ENCODE measurements around the gene ENG.
"Not testable (repeated sequence)": the region's sequence is repeated elsewhere in the genome, so short reads cannot be mapped to it uniquely, and the experiment has no call there.

The ENG gene

GRCh38 chr9:127793093-127793708 lies 61.3 kb downstream of the ENG start:
- no peak for DNase-seq (ENCODE audit: low read depth)

- DNase-seq (ENCODE audit: low read depth) = no peak
These were observed 61.9 kb downstream of the ENG start for GRCh38 chr9:127792417-127793031.

- no peak for DNase-seq (ENCODE audit: low read depth)
These were observed 63.4 kb downstream of the ENG start for GRCh38 chr9:127791085-127791484.

- DNase-seq (ENCODE audit: low read depth) = no peak
These were observed 64.2 kb downstream of the ENG start for GRCh38 chr9:127790094-127790855.

GRCh38 chr9:127789179-127789578 lies 65.3 kb downstream of the ENG start:
- DNase-seq (ENCODE audit: low read depth) = no peak

- DNase-seq (ENCODE audit: low read depth) = no peak
These were observed 66.0 kb downstream of the ENG start for GRCh38 chr9:127788337-127789011.

GRCh38 chr9:127786773-127787104 lies 67.7 kb downstream of the ENG start:
- no peak for DNase-seq (ENCODE audit: low read depth)

GRCh38 chr9:127785933-127786772 lies 68.3 kb downstream of the ENG start, which contains the start of gene CDK9:
Gene CDK9, plus strand, starts transcription at chr9:127786034. Its CDS starts 115 bp downstream, at chr9:127786149.
- DNase-seq (ENCODE audit: low read depth) = peak; percentile 90

- DNase-seq (ENCODE audit: low read depth) = peak; percentile 84
These were observed 69.2 kb downstream of the ENG start for GRCh38 chr9:127785023-127785932.

GRCh38 chr9:127783111-127784008 lies 71.1 kb downstream of the ENG start:
- peak; percentile 42 for DNase-seq (ENCODE audit: low read depth)

- no peak for DNase-seq (ENCODE audit: low read depth)
These were observed 72.7 kb downstream of the ENG start for GRCh38 chr9:127781806-127782205.

- DNase-seq (ENCODE audit: low read depth) = not testable (repeated sequence)
These were observed 73.5 kb downstream of the ENG start for GRCh38 chr9:127780909-127781308.

- DNase-seq (ENCODE audit: low read depth) = no peak
These were observed 74.2 kb downstream of the ENG start for GRCh38 chr9:127780126-127780885.

GRCh38 chr9:127779136-127779981 lies 75.1 kb downstream of the ENG start:
- DNase-seq (ENCODE audit: low read depth) = no peak

GRCh38 chr9:127778280-127779135 lies 76.0 kb downstream of the ENG start, which contains the start of gene SH2D3C:
Gene SH2D3C, minus strand, starts transcription at chr9:127778666. Its CDS starts 39 bp downstream, at chr9:127778627.
- no peak for DNase-seq (ENCODE audit: low read depth)

GRCh38 chr9:127777368-127777980 lies 77.0 kb downstream of the ENG start:
- no peak for DNase-seq (ENCODE audit: low read depth)
